ENCODE data around the gene TP53TG3C. TPM values are rescaled to one million over a fixed set of nuclear protein-coding genes. Genes with fewer than 3 reads are reported as not detected.
"Not testable (repeated sequence)": the region's sequence is repeated elsewhere in the genome, so short reads cannot be mapped to it uniquely, and the experiment has no call there.

The TP53TG3C gene
- total RNA-seq: not detected

DNA sequence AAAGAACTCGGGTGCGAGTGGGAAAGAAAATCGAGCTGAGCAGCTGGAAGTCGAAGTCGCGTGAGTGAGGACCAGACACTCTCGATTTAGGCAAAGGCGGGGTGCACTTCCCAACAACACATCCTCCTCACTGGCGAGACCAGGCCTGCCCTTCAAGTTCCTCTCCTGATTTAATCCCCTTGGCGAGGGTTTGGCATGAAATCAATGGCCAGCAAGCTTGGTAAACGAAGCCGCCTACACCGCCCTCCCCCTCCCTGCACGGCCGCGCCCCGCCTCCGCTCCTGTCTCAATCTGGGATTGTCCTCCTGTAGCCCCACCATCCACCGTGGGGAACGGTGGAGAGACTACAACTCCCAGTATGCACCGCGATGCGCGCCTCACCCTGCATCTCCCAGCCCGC, at the start of gene TP53TG3C:
Gene TP53TG3C (plus strand): TSS at position 301 of the 400 bp plus-strand sequence. CDS start 68 bp downstream, at position 369.
- H3K4me1 ChIP-seq; intact Hi-C loops (cut with DNase I; ENCODE audit: low total_unique reads); DNase-seq (ENCODE audit: low spot score in 2 of 2); H3K36me3 ChIP-seq; H3K27me3 ChIP-seq; H3K4me3 ChIP-seq; H3K27ac ChIP-seq; H3K9me3 ChIP-seq: not testable (repeated sequence)

Other genes with a start within 250 kb of the TP53TG3C start
- not detected for gene TP53TG3E, start 110.1 kb downstream of the TP53TG3C start, total RNA-seq
- 1 to 10 TPM in 1 of 3 donors, not detected in 2; 1.2 TPM for gene TP53TG3B, start 166.6 kb downstream of the TP53TG3C start, total RNA-seq